Naive B cell (primary cell): ENCODE results near the gene CDH22. TPM values are rescaled to one million over a fixed set of nuclear protein-coding genes. Genes with fewer than 3 reads are reported as not detected.
A peak's percentile ranks its signal among the peaks of the same experiment; 100 is the strongest.

Source experiments
- ATAC-seq, 2 donors: fragments of 150-1000 bp; cut with Tn5 transposase; 2 replicates each; pipeline ENCODE4 v1.10.0; 2021; ENCODE audit warnings: low read depth in 2 of 2, mild to moderate bottlenecking in 2 of 2, moderate library complexity in 2 of 2
- DNase-seq: peaks from one replicate; pipeline ENCODE4 v3.0.0; 2022
- H3K27ac Mint-ChIP-seq, 6 donors: one replicate each; pipeline ENCODE4 v1.8.0; 2020 to 2022; ENCODE audit warnings: mild to moderate bottlenecking in 6 of 6, mixed read lengths in 6 of 6, moderate library complexity in 5 of 6, inconsistent platforms in 2 of 6
- H3K27me3 Mint-ChIP-seq, 3 donors: one replicate each; pipeline ENCODE4 v1.8.0; 2021 to 2022; ENCODE audit warnings: mixed read lengths in 3 of 3, mild to moderate bottlenecking in 1 of 3
- H3K36me3 Mint-ChIP-seq, 2 donors: one replicate each; pipeline ENCODE4 v1.8.0; 2020 to 2022; ENCODE audit warnings: mixed read lengths in 2 of 2, inconsistent platforms in 1 of 2, mild to moderate bottlenecking in 1 of 2
- H3K4me1 Mint-ChIP-seq, 3 donors: one replicate each; pipeline ENCODE4 v1.8.0; 2020 to 2022; ENCODE audit warnings: mixed read lengths in 3 of 3, inconsistent platforms in 1 of 3, mild to moderate bottlenecking in 1 of 3, moderate library complexity in 1 of 3
- H3K4me3 Mint-ChIP-seq, 8 donors: one replicate each; pipeline ENCODE4 v1.8.0; 2020 to 2022; ENCODE audit warnings: mild to moderate bottlenecking in 8 of 8, mixed read lengths in 8 of 8, moderate library complexity in 8 of 8, inconsistent platforms in 2 of 8
- H3K9me3 Mint-ChIP-seq, 7 donors: one replicate each; pipeline ENCODE4 v1.8.0; 2020 to 2022; ENCODE audit warnings: mixed read lengths in 7 of 7, mild to moderate bottlenecking in 5 of 7, inconsistent platforms in 2 of 7, moderate library complexity in 1 of 7
- polyA plus RNA-seq, 6 donors: library from polyadenylated mRNA; unstranded; fragments of 300-500 nt; fragmentation: Illumina TruSeq; gene quantifications; one replicate each; pipeline ENCODE4 v1.2.3, GENCODE V29; 2021; ENCODE audit warnings: low read depth in 6 of 6

Gene CDH22
- polyA plus RNA-seq, 6 donors from 2014 or later, result not detected

GRCh38 chr20:46152824-46153586 is 155.3 kb downstream of the CDH22 start:
- no peaks in the 10 kb centered on the region for H3K4me1 Mint-ChIP-seq
- no peak overlapping the region for H3K27ac Mint-ChIP-seq
- no peak for ATAC-seq
- DNase-seq, result no peak
- H3K27me3 Mint-ChIP-seq, result peaks cover 25 to 52% (median 26%) of the 10 kb centered on the region in 3 donors
- H3K9me3 Mint-ChIP-seq, result no peaks in the 10 kb centered on the region
- no peaks in the 10 kb centered on the region for H3K36me3 Mint-ChIP-seq
- H3K4me3 Mint-ChIP-seq, result peak overlapping the region in 1 of 8 donors; percentile 70

GRCh38 chr20:46151936-46152335 is 156.4 kb downstream of the CDH22 start:
- Mint-ChIP-seq H3K4me3 (no peak overlapping the region), H3K27ac (no peak overlapping the region), H3K9me3 (no peaks in the 10 kb centered on the region), H3K4me1 (no peaks in the 10 kb centered on the region), H3K36me3 (no peaks in the 10 kb centered on the region), H3K27me3 (peaks cover 20 to 42% (median 26%) of the 10 kb centered on the region in 3 donors)
- ATAC-seq (peak in 1 of 2 donors; percentile 28), DNase-seq (no peak)

DNA sequence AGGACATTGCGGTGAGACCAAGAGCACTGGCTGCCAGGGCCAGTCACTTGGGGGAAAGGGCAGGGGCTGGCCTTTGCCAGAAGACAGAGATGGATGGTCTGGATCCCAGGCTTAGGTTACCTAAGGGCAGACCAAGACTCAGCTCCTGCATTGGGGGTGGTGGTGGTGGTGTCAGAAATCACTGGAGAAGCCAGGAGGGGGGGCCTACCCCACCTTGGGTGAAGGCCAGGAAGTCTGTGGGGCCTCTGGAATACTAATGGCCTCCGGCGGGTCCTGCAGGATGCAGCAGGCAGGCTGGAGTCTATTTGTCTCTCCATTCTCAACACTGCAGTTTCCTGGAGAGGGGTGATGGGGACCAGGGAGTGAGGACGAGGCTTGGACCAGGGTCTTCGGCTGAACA is 157.4 kb downstream of the CDH22 start:
- ATAC-seq, result no peak
- Mint-ChIP-seq H3K9me3 (no peaks in the 10 kb centered on the region), H3K36me3 (no peaks in the 10 kb centered on the region), H3K4me3 (no peak overlapping the region), H3K4me1 (no peaks in the 10 kb centered on the region), H3K27ac (peak overlapping the region in 1 of 6 donors; percentile 32), H3K27me3 (peaks cover 19 to 44% (median 26%) of the 10 kb centered on the region in 3 donors)
- no peak for DNase-seq

DNA sequence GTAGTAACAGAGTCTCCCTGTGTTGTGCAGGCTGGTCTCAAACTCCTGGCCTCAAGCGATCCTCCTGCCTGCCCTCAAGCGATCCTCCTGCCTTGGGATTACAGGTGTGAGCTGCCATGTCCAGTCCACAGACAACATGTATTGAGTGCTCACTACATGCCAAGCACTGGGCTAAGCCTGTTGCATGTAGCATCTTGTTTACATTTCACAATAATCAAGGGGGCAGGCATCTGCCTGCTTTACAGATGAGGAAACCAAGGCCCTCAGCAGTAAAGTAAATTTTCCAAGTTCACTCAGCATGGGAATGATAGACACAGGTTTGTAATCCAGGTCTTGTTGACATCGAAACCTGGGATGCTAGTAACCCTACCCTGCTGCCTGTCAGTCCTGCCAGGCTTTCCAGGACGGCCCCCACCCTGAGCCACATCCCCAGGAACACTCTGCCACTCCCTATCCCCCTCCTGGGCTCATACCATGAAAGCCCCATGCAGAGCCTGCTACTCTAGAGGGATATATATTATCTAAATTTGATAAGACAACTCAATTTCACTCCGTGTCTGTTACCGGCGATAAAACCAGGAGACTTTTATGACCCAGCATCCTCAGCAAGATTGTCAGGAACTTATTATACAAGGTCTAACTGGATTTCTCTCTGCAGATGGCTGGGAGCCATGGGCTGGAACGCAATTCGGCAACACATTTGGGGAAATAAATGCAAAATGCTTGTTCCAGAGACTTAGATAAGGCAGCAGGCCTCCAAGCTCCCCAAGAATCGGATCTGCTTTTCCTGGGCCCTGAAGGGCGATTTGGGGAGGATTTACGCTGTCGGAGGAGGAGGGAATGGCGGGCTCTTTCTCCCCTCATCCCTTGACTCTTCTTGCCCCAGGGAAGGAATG is 159.7 kb downstream of the CDH22 start:
- no peaks in the 10 kb centered on the region for H3K9me3 Mint-ChIP-seq
- no peaks in the 10 kb centered on the region for H3K4me1 Mint-ChIP-seq
- ATAC-seq, result no peak
- no peaks in the 10 kb centered on the region for H3K36me3 Mint-ChIP-seq
- no peak overlapping the region for H3K4me3 Mint-ChIP-seq
- no peak overlapping the region for H3K27ac Mint-ChIP-seq
- H3K27me3 Mint-ChIP-seq, result peaks cover 14 to 33% (median 26%) of the 10 kb centered on the region in 3 donors
- no peak for DNase-seq

DNA sequence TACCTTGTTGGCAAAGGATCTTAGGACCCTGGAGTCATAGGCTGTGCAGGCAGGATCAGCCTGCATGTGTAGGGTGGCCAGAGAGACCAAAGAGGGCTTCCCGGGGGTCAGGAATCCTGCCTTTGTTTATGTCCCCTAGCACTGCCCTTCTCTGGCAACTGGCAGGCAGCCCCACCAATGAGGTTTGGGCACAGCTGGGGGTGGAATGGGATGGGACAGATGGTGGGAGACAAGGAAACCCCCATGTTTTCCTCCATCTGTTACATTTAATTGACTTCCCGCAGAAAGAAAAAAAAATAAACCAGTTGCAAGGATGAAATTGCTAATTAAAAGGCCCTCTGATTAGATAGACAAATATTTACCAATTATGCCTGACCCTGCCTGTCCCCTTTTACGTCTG is 162.6 kb downstream of the CDH22 start:
- H3K4me1 Mint-ChIP-seq, result no peaks in the 10 kb centered on the region
- H3K27me3 Mint-ChIP-seq, result peaks cover 33 to 54% (median 43%) of the 10 kb centered on the region in 3 donors
- no peak overlapping the region for H3K4me3 Mint-ChIP-seq
- no peaks in the 10 kb centered on the region for H3K9me3 Mint-ChIP-seq
- H3K27ac Mint-ChIP-seq, result no peak overlapping the region
- H3K36me3 Mint-ChIP-seq, result peaks cover 0 to 9% of the 10 kb centered on the region in 2 donors
- DNase-seq (no peak), ATAC-seq (no peak)

DNA sequence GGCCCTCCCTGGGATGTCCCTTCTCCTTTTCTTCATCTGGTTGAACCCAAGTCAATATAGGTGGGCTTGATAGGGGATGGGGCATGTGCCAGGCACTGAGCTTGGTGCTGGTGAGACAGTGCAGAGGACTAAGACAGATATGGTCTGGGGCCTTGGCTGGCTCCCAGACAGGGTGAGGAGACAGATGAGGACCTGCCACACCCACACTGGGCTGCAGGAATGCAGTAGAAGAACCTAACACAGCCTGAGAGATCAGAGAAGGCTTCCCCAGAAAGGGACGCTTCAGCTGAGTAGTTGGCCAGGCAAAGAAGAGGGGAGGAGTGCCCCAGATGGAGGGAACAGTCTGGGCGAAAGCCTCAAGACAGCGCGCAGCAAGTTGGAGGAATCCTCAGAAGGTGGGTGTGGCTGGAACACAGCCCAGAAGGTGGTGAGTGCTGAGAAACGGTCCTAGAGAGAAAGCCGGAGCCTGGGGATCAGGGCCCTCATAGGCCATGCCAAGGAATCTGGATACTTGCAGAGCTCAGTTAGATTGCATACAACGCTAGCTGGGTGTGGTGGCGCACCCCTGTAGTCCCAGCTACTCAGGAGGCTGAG is 163.8 kb downstream of the CDH22 start:
- peaks cover 33 to 65% (median 47%) of the 10 kb centered on the region in 3 donors for H3K27me3 Mint-ChIP-seq
- DNase-seq (no peak), ATAC-seq (no peak)
- H3K27ac Mint-ChIP-seq, result no peak overlapping the region
- no peaks in the 10 kb centered on the region for H3K9me3 Mint-ChIP-seq
- H3K4me1 Mint-ChIP-seq, result peaks cover 8 to 9% (median 9%) of the 10 kb centered on the region in 3 donors
- peaks cover 0 to 9% of the 10 kb centered on the region in 2 donors for H3K36me3 Mint-ChIP-seq
- H3K4me3 Mint-ChIP-seq, result no peak overlapping the region

GRCh38 chr20:46142124-46142523 is 166.2 kb downstream of the CDH22 start:
- H3K27ac Mint-ChIP-seq, result no peak overlapping the region
- peaks cover 38 to 64% (median 61%) of the 10 kb centered on the region in 3 donors for H3K27me3 Mint-ChIP-seq
- DNase-seq (no peak), ATAC-seq (no peak)
- H3K9me3 Mint-ChIP-seq, result no peaks in the 10 kb centered on the region
- peaks cover 0 to 9% of the 10 kb centered on the region in 2 donors for H3K36me3 Mint-ChIP-seq
- H3K4me3 Mint-ChIP-seq, result no peak overlapping the region
- peaks cover 13 to 19% (median 13%) of the 10 kb centered on the region in 3 donors for H3K4me1 Mint-ChIP-seq

DNA sequence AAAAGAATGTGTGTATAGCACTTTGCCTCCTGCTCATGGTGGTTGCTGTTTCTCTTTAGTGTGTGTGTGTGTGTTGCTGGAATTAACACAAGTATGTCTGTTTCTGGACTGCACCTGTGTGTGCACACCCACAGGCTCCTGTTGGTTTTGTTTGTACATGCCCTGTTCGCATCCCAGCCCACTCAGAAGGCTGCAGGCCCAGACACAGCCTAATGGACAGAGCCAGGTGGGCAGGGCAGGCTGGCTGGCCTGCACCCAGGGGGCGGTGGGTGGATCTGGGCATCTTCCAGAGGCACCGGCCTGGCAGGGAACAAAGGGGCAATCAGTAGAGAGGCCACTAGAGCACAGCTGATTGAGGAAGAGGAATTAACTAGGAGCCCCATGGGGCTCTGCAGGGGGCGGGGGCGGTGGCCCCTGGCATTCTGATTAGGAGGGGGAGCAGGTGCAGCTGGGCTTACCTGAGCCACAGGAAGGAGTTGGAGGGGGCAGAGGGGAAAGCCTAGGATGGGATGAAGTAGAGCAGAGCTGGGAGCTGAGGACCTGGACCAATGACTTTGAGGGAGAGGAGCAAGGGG is 168.3 kb downstream of the CDH22 start:
- DNase-seq (no peak), ATAC-seq (no peak)
- H3K9me3 Mint-ChIP-seq, result no peaks in the 10 kb centered on the region
- peak overlapping the region in 1 of 8 donors; percentile 52 for H3K4me3 Mint-ChIP-seq
- peaks cover 33 to 65% (median 58%) of the 10 kb centered on the region in 3 donors for H3K27me3 Mint-ChIP-seq
- no peak overlapping the region for H3K27ac Mint-ChIP-seq
- peaks cover 21 to 36% (median 24%) of the 10 kb centered on the region in 3 donors for H3K4me1 Mint-ChIP-seq
- H3K36me3 Mint-ChIP-seq, result peaks cover 0 to 9% of the 10 kb centered on the region in 2 donors

GRCh38 chr20:46139266-46139889 is 168.9 kb downstream of the CDH22 start:
- peaks cover 24 to 38% (median 24%) of the 10 kb centered on the region in 3 donors for H3K4me1 Mint-ChIP-seq
- peak overlapping the region in 1 of 6 donors; percentile 44 for H3K27ac Mint-ChIP-seq
- no peak for ATAC-seq
- no peak overlapping the region for H3K4me3 Mint-ChIP-seq
- H3K9me3 Mint-ChIP-seq, result no peaks in the 10 kb centered on the region
- H3K27me3 Mint-ChIP-seq, result peaks cover 30 to 58% (median 58%) of the 10 kb centered on the region in 3 donors
- peaks cover 0 to 9% of the 10 kb centered on the region in 2 donors for H3K36me3 Mint-ChIP-seq
- no peak for DNase-seq

DNA sequence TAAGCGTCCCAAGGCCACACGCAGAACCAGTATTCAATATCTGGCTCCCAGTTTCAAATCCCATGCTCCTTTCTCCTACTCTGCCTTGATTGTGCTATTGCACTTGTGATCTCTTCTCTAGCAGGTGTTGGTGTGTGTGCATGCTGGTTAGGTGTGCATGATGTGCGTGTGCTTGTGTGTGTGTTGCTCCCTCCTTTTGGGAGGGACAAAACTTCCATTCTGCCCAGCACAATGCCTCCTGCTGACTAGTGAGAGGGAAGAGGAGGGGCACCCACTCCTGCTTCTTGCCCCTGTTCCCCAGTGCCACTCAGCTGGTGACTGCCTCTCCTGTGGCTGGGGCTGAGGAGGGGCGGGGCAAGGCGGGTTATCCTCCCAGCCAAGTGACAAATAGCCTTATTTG is 170.5 kb downstream of the CDH22 start:
- Mint-ChIP-seq H3K27me3 (peaks cover 21 to 51% (median 47%) of the 10 kb centered on the region in 3 donors), H3K27ac (peak overlapping the region in 1 of 6 donors; percentile 29), H3K36me3 (peaks cover 0 to 9% of the 10 kb centered on the region in 2 donors), H3K4me3 (no peak overlapping the region), H3K9me3 (no peaks in the 10 kb centered on the region), H3K4me1 (peaks cover 27 to 43% (median 28%) of the 10 kb centered on the region in 3 donors)
- no peak for ATAC-seq
- DNase-seq, result no peak

DNA sequence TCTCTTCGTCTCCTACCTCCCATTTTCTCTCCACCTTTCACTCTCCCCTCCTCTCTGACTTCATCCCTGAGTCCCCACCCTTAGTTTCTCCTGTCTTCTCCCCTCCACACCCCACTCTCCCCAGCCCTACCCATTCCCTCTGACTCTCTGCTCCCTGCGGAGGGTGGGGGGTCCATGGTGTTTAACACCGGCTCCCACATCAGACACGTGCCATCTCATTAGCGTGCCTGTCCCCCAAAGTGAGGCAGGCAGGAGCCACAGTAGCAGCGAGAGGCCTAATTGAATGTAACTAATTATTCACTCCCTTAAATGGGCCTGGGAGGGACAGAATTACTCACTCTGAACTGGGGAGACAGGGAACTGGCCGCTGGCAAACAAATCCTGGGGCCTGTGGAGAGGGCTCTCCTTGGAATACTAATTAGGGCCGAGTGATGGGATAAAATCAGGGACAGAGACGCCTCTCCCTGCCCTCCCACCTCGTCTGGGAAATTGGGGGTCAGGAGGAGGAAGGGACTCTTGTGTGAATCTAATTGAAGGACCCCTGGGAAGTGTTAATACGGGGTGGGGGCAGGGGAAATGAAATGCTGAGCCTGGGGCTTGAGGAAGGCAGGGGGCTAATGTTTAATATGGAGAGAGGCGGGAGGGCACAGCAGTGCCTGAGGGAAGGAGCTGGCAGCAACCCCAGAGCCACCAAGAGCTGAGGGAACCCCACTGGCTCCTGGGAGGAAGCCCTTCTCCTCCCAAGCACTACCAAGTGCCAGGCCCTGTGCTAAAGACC is 172.3 kb downstream of the CDH22 start:
- Mint-ChIP-seq H3K27ac (peak overlapping the region in 2 of 6 donors; percentile 37 to 51), H3K4me1 (peaks cover 43 to 59% (median 44%) of the 10 kb centered on the region in 3 donors), H3K4me3 (peak overlapping the region in 2 of 8 donors; percentile 22 to 63), H3K27me3 (peaks cover 6 to 34% (median 29%) of the 10 kb centered on the region in 3 donors), H3K36me3 (no peaks in the 10 kb centered on the region), H3K9me3 (no peaks in the 10 kb centered on the region)
- DNase-seq, result no peak
- no peak for ATAC-seq

GRCh38 chr20:46134716-46135115 is 173.6 kb downstream of the CDH22 start:
- ATAC-seq (no peak), DNase-seq (no peak)
- Mint-ChIP-seq H3K4me1 (peaks cover 38 to 65% (median 49%) of the 10 kb centered on the region in 3 donors), H3K4me3 (peak overlapping the region in 1 of 8 donors; percentile 29), H3K27ac (peak overlapping the region in 2 of 6 donors; percentile 30 to 94), H3K36me3 (no peaks in the 10 kb centered on the region), H3K27me3 (peaks cover 6 to 23% (median 16%) of the 10 kb centered on the region in 3 donors), H3K9me3 (no peaks in the 10 kb centered on the region)
